Body of pancreas (tissue), 4 donors: ENCODE measurements around the gene COPG2.

Source experiments
- POLR2A ChIP-seq, 3 donors: fragments of 450-650 bp; IDR thresholded peaks; one replicate each; pipeline ENCODE4 v1.6.1; 2016; ENCODE audit warnings: antibody characterized with exemption in 3 of 3, mild to moderate bottlenecking in 2 of 3
- TF ChIP-seq, protein P1 (sequence below), 7 experiments: fragments of 450-650 bp in 4 of 7; fragments of 200-600 bp in 3 of 7; sonication (generic) in 3 of 7; IDR thresholded peaks; one replicate each; pipeline ENCODE4 v1.5.1; 2016 to 2019; ENCODE audit warnings: antibody characterized with exemption in 7 of 7

DNA sequence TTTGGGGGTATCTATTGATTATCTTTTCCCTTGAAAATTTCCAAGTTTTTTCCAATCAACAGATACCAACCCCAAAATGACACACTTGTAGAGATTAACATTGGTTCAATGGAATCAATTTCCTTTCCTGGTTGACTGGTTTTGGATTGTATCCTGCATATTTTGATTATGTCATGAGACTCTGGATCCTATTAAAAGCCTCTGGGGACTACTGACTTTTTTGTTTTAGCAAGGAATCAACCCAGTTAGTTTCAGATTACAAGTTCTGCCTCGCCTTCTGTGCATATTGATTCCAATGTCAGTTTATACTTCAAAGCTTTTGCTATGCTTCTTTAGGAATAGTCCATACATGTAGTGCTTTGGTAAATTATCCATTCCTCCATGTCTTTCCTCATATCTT is 29.2 kb downstream of the COPG2 start:
- TF ChIP-seq, protein P1, sequence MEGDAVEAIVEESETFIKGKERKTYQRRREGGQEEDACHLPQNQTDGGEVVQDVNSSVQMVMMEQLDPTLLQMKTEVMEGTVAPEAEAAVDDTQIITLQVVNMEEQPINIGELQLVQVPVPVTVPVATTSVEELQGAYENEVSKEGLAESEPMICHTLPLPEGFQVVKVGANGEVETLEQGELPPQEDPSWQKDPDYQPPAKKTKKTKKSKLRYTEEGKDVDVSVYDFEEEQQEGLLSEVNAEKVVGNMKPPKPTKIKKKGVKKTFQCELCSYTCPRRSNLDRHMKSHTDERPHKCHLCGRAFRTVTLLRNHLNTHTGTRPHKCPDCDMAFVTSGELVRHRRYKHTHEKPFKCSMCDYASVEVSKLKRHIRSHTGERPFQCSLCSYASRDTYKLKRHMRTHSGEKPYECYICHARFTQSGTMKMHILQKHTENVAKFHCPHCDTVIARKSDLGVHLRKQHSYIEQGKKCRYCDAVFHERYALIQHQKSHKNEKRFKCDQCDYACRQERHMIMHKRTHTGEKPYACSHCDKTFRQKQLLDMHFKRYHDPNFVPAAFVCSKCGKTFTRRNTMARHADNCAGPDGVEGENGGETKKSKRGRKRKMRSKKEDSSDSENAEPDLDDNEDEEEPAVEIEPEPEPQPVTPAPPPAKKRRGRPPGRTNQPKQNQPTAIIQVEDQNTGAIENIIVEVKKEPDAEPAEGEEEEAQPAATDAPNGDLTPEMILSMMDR (IDR thresholded peaks at IDR 0.05), result no peak
- no peak for TF ChIP-seq POLR2A (IDR thresholded peaks at IDR 0.05)
